Activated CD4-positive, alpha-beta T cell treated with anti-CD3 and anti-CD28 coated beads for 36 hours (primary cell): ENCODE results near the gene TCF4. TPM values are rescaled to one million over a fixed set of nuclear protein-coding genes. Genes with fewer than 3 reads are reported as not detected.

Experiments used
- ATAC-seq: fragments of 200-7000 bp; cut with Tn5 transposase; one replicate; pipeline ENCODE4 v1.10.0; 2021; ENCODE audit warnings: mild to moderate bottlenecking, moderate library complexity
- CTCF ChIA-PET: fragments of 350-600 bp; sonication (Branson Sonifier 250); formaldehyde crosslinking; loops from one replicate; lab custom pipeline; 2021; ENCODE audit warnings: antibody characterized with exemption; lab: Charles Lee
- POLR2A ChIA-PET: fragments of 350-600 bp; sonication (Branson Sonifier 250); formaldehyde crosslinking; loops from one replicate; lab custom pipeline; 2021; ENCODE audit warnings: antibody characterized with exemption, inconsistent platforms; lab: Charles Lee
- DNase-seq: peaks from one replicate; pipeline ENCODE4 v3.0.0-alpha.2; 2020
- H3K27ac Mint-ChIP-seq: one replicate; pipeline ENCODE4 v1.8.0; 2021; ENCODE audit warnings: mixed read lengths
- H3K27me3 Mint-ChIP-seq: one replicate; pipeline ENCODE4 v1.8.0; 2021; ENCODE audit warnings: mixed read lengths
- H3K36me3 Mint-ChIP-seq: one replicate; pipeline ENCODE4 v1.8.0; 2021; ENCODE audit warnings: low read depth, mixed read lengths
- H3K4me1 Mint-ChIP-seq: one replicate; pipeline ENCODE4 v1.8.0; 2021; ENCODE audit warnings: mixed read lengths
- H3K4me3 Mint-ChIP-seq: one replicate; pipeline ENCODE4 v1.8.0; 2021; ENCODE audit warnings: mild to moderate bottlenecking, moderate library complexity, mixed read lengths
- H3K9me3 Mint-ChIP-seq: one replicate; pipeline ENCODE4 v1.8.0; 2021; ENCODE audit warnings: low read depth, mixed read lengths
- intact Hi-C, 2 experiments: fragments of 100-400 bp; cut with DNase I in 1 of 2; cut with micrococcal nuclease in 1 of 2; formaldehyde crosslinking; loops; one replicate each; pipeline versions ENCODE4 v1.14.2 to v1.15.1; 2022 to 2024; cut with DNase I, micrococcal nuclease
- total RNA-seq, 2 experiments: library from RNA; stranded (reverse); gene quantifications; one replicate each; pipeline ENCODE4 v1.2.3, GENCODE V29; 2021

TCF4 gene
- total RNA-seq, 2 experiments from 2014 or later = 0.69 to 1.9 TPM

DNA sequence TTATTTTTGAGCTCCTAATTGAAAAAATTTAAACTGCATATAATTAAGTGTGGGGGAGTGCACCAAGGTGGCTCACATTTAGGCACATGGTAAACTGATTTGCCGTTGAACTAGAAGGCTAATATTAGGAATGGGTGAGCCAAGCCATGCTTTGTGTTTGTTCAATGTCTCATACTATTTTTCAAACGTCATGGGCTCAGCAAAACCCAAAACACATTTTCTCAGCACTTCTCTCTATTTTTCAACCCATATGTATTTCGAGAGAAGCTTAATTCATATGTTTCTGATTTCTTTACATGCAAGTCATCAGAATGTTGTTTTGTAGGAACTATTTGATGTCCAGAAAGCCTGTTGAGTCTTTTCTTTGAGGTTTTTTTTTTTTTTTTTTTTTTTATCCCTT, 291.2 kb downstream of the TCF4 start:
- H3K27ac Mint-ChIP-seq = no peak overlapping the region
- no peak overlapping the region for H3K4me3 Mint-ChIP-seq
- peaks cover 2% of the 10 kb centered on the region for H3K27me3 Mint-ChIP-seq
- DNase-seq = no peak
- CTCF ChIA-PET = no interaction called here
- ATAC-seq = no peak
- intact Hi-C loops = no loop called here
- POLR2A ChIA-PET = no interaction called here
- H3K9me3 Mint-ChIP-seq = no peaks in the 10 kb centered on the region
- no peaks in the 10 kb centered on the region for H3K4me1 Mint-ChIP-seq
- no peaks in the 10 kb centered on the region for H3K36me3 Mint-ChIP-seq

DNA sequence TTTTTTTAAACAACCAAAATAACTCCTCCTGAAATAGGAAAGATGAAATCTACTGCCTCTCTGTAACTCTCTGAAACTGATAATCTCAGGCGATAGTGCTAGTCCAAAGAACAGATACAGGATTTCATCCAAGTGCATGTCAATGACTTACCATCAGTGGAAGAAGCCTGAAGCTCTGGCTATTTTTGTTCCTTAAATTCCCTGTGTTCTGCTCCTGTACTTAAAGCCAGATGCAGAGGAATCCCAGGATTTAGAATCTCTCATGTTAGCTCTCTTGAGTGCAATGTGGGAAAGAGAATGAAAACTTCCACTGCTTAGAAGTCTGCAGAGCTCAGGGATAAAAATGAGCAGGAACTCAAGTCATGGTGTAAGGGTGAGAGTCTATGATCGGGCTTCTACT, 291.9 kb downstream of the TCF4 start:
- DNase-seq (no peak), ATAC-seq (no peak)
- Mint-ChIP-seq H3K36me3 (no peaks in the 10 kb centered on the region), H3K4me3 (no peak overlapping the region), H3K27me3 (peaks cover 2% of the 10 kb centered on the region), H3K9me3 (no peaks in the 10 kb centered on the region), H3K27ac (no peak overlapping the region), H3K4me1 (no peaks in the 10 kb centered on the region)
- ChIA-PET CTCF (no interaction called here), POLR2A (no interaction called here)
- intact Hi-C loops = no loop called here

DNA sequence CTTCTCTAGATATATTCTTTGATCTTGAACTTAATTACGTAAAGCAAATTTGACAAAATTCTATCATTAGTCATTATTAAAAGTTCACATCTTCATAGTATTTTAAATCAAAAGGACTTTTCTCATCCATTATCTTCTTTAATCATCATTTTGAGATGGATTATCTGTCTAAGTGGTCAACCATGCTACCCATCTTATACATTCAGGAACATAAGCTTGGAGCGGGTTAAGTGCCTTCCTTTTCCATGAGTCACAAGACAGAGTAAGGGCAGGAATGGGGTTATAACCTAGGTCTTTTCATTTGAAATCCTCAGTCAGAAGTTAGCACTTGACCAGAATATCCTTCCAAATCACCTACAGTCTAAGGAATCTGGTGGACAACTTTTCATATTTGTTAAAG, 297.1 kb downstream of the TCF4 start:
- ATAC-seq (no peak), DNase-seq (no peak)
- ChIA-PET POLR2A (no interaction called here), CTCF (no interaction called here)
- no peaks in the 10 kb centered on the region for H3K27me3 Mint-ChIP-seq
- H3K36me3 Mint-ChIP-seq = no peaks in the 10 kb centered on the region
- H3K4me3 Mint-ChIP-seq = no peak overlapping the region
- intact Hi-C loops = no loop called here
- H3K4me1 Mint-ChIP-seq = no peaks in the 10 kb centered on the region
- no peaks in the 10 kb centered on the region for H3K9me3 Mint-ChIP-seq
- no peak overlapping the region for H3K27ac Mint-ChIP-seq

DNA sequence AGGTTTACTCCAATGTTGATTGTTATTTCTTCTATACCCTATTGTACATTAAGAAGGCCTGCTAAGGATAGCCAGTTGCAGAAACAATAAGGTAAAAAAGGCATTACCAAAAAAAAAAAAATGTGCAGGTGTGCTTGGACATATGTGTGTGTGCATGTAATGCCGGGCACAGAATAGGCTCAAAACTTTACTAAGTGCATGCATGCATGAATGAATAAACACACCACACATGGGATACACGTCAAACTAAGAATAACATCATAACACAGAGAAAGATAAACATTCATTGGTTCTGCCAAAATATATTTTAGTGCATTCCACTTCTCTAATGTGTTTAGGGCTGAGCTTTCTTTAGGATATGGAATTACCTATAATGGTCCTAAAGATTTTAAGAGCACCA, 298.2 kb downstream of the TCF4 start:
- Mint-ChIP-seq H3K9me3 (no peaks in the 10 kb centered on the region), H3K4me3 (no peak overlapping the region), H3K27me3 (no peaks in the 10 kb centered on the region), H3K4me1 (no peaks in the 10 kb centered on the region), H3K36me3 (no peaks in the 10 kb centered on the region), H3K27ac (no peak overlapping the region)
- ATAC-seq (no peak), DNase-seq (no peak)
- intact Hi-C loops = no loop called here
- POLR2A ChIA-PET = no interaction called here
- CTCF ChIA-PET = no interaction called here

DNA sequence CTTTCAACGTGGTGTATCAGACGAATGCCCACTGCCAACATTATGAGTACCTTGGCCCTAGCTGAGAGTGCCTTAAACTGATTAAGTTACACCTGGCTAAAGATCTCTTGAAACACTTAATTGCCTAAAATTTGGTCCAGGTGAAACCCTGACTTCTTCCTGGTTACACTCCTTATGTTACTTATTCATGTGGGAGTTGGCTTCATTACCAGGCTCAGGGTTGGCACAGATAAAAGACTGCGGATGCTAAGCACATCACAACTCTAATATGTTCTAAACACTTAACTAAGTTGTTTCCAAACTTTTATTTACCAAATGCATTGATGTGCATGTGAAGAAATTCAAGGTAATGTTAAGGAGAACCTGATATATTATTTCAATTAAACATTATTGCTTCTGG, 298.9 kb downstream of the TCF4 start:
- no peak overlapping the region for H3K4me3 Mint-ChIP-seq
- CTCF ChIA-PET = no interaction called here
- ATAC-seq = no peak

DNA sequence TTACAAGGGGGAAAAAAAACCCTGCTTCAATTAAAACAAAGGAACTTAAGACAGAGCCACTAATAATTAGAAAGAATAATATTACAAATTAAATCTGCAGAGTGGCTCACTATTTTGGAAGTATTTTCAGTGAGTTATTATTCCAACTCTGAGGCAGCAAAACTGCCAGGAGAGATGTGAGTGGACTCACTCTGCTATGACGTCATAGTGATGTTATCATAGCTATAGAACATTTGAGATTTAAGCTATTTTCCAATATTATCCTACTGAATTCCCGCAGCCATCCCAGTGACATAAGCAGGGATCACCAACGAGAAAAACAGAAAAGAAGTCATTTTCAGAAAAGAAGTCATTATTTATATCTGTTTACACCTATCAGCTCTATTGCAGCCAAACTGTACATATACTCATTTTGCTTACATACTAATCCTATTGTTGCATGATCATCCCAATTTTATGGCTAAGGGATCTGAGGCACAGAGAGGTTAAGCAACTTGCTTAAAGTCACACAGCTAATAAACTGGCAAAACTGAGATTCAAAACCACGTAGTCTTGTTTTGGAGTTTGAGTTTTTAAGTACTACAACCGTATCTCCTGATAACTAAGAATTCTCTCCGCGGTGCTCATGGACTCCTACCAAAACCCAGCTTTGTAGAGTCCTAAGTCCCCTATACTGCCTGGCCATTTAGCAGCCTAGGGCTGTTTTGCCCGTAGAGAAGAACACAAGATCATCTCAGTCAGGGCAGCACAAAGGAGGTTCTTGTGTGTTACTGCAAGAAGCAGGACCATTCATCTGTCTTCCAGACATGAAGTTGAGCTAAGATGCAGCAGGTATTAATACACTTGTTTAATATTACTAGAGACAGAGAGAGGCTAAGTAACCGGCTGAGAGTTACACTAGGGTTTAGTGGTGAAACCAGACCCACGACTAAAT, 299.8 kb downstream of the TCF4 start:
- no peaks in the 10 kb centered on the region for H3K36me3 Mint-ChIP-seq
- H3K27ac Mint-ChIP-seq = no peak overlapping the region
- intact Hi-C loops = no loop called here
- ChIA-PET CTCF (interaction anchor here (1.4 kb wide), 1 partner anchor 54 kb away, joined by 3 read pairs; no protein-coding TSS in a partner anchor), POLR2A (no interaction called here)
- ATAC-seq (no peak), DNase-seq (no peak)
- H3K4me3 Mint-ChIP-seq = no peak overlapping the region
- no peaks in the 10 kb centered on the region for H3K9me3 Mint-ChIP-seq
- H3K27me3 Mint-ChIP-seq = no peaks in the 10 kb centered on the region
- H3K4me1 Mint-ChIP-seq = no peaks in the 10 kb centered on the region

More for the DNA sequence above, 298.9 kb downstream of the TCF4 start:
- no peaks in the 10 kb centered on the region for H3K27me3 Mint-ChIP-seq
- no peaks in the 10 kb centered on the region for H3K36me3 Mint-ChIP-seq
- intact Hi-C loops = no loop called here
- POLR2A ChIA-PET = no interaction called here
- no peaks in the 10 kb centered on the region for H3K9me3 Mint-ChIP-seq
- no peaks in the 10 kb centered on the region for H3K4me1 Mint-ChIP-seq
- DNase-seq = no peak
- H3K27ac Mint-ChIP-seq = no peak overlapping the region

DNA sequence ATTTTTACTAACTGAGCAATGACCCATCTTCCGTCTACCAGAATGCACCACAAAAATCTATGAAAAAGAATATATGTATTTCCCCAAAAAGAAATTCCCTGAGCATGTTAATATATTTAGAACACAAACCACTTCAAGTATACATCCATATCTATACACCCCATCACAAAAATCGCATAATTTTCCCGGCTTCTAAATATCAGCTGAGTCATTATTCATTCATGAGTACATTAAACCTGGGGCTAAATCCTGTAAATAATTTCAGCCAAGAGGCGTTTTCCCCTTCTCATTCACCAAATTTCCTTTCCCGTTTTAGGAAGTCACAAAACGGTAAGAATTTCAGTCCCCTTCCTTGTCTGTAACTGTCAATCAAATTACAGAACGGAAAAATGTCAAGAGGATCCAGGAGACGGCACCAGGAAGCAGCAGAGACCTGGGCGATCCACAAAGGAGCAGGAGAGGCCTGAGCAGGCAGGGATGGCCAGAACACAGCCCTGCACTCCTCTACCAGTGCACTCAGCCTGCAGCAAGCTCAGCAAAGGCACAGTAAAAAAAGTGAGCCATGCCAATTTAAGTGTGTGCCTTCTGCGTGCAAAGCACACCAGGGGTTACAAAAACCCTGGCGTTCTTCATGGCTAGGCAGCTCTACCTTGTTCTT, 300.7 kb downstream of the TCF4 start:
- no peaks in the 10 kb centered on the region for H3K9me3 Mint-ChIP-seq

DNA sequence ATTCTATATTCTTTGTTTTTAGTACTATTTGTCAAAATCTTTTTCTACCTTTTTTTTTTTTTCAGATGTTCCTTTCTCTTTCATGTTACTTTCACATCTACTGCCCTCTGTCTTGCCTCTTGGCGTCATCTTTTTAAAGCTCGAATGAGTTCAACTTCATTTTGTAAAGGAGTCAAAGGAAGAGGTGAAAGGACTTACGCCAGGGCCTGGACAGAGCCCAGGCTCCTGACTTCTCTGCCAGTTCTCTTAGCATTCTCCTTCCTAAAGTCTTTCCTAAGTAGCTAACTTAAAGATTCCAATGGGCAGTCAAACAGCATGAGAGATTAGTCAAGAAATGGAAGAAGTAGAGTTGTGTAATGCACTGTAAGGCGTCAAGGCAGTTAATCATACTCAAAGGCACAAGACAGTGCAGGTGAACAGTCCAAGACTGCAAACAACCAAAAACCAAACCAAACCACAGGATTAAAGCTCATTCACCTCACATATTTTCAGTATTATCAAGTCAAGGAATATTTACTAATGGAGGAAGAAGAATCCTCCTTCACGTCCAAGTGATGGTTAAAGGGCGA, 301.7 kb downstream of the TCF4 start:
- no peak for ATAC-seq
- no peak overlapping the region for H3K27ac Mint-ChIP-seq
- no peaks in the 10 kb centered on the region for H3K27me3 Mint-ChIP-seq
- intact Hi-C loops = no loop called here
- ChIA-PET CTCF (no interaction called here), POLR2A (no interaction called here)
- no peaks in the 10 kb centered on the region for H3K4me1 Mint-ChIP-seq
- H3K4me3 Mint-ChIP-seq = no peak overlapping the region
- H3K9me3 Mint-ChIP-seq = no peaks in the 10 kb centered on the region
- H3K36me3 Mint-ChIP-seq = no peaks in the 10 kb centered on the region
- DNase-seq = no peak

More for the DNA sequence above, 300.7 kb downstream of the TCF4 start:
- Mint-ChIP-seq H3K4me1 (no peaks in the 10 kb centered on the region), H3K4me3 (no peak overlapping the region), H3K27ac (no peak overlapping the region), H3K36me3 (no peaks in the 10 kb centered on the region), H3K27me3 (no peaks in the 10 kb centered on the region)
- CTCF ChIA-PET = interaction anchor here (1.4 kb wide), 1 partner anchor 55 kb away, joined by 3 read pairs; no protein-coding TSS in a partner anchor
- intact Hi-C loops = no loop called here
- ATAC-seq (no peak), DNase-seq (no peak)
- POLR2A ChIA-PET = no interaction called here

DNA sequence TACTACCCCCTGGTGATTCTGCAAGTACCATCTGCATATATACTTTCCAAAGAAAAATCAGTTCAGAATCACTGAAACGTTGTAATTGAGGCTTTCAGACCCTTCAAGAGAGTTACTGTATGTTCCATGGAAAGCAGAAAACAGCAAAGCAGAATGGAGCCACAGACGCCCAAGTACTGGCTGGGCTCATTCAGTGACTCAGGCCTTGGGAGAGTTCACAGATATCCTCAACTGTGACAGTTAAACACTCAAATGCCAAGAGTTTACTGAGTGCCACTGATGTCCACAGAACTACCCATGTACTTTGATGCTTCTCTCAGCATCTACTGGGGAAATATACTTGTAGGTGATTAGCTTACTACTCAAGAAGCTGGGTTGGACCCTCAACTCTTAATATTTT, 303.4 kb downstream of the TCF4 start:
- H3K9me3 Mint-ChIP-seq = no peaks in the 10 kb centered on the region
- DNase-seq = no peak
- ATAC-seq = no peak
- H3K4me3 Mint-ChIP-seq = no peak overlapping the region
- H3K4me1 Mint-ChIP-seq = no peaks in the 10 kb centered on the region
- ChIA-PET CTCF (no interaction called here), POLR2A (no interaction called here)
- H3K27ac Mint-ChIP-seq = no peak overlapping the region
- intact Hi-C loops = no loop called here
- no peaks in the 10 kb centered on the region for H3K36me3 Mint-ChIP-seq
- H3K27me3 Mint-ChIP-seq = no peaks in the 10 kb centered on the region

DNA sequence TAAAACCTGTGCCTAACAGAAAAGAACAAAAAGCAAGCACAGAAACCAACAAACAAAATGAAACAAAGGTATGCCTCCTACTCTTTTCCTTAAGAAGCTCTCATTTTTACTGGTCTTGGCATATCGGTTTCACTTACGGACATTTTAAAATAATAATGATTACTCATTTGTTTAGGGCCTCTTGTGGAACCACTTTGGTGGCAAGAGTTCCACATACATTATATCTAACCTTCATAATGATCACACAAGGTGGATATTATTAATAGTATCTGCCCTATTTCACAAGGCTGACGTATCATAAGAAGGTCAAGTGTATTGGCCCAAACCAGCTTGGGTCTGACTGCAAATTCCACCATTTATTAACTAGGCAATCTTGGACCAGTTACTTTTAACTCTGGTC, 304.7 kb downstream of the TCF4 start:
- H3K4me3 Mint-ChIP-seq = no peak overlapping the region
- intact Hi-C loops = no loop called here
- ATAC-seq (no peak), DNase-seq (no peak)
- no peaks in the 10 kb centered on the region for H3K27me3 Mint-ChIP-seq
- H3K36me3 Mint-ChIP-seq = no peaks in the 10 kb centered on the region
- no peak overlapping the region for H3K27ac Mint-ChIP-seq
- no peaks in the 10 kb centered on the region for H3K4me1 Mint-ChIP-seq
- ChIA-PET POLR2A (no interaction called here), CTCF (interaction anchor here (0.9 kb wide), 1 partner anchor 25 kb away, joined by 3 read pairs; no protein-coding TSS in a partner anchor)
- no peaks in the 10 kb centered on the region for H3K9me3 Mint-ChIP-seq

DNA sequence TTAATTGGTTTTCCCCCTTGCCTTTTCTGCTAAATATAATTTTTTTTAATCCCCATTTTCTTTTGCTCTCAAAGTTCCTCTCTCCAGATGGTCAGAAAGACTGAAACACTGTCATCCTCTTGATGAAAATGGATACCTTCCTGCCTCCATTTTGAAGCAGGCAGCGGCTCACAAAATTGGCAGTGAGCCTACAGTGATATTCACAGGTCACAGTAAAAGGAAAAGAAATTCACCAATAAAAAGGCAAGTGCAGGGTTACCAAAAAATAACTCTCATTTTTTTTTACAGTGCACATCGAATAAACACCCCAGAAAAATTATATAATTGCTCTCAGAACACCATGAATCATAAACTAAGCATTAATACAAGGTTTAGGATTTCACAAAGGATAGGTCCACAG, 307.5 kb downstream of the TCF4 start:
- ATAC-seq (no peak), DNase-seq (no peak)
- CTCF ChIA-PET = no interaction called here
- Mint-ChIP-seq H3K9me3 (no peaks in the 10 kb centered on the region), H3K4me3 (no peak overlapping the region), H3K27ac (no peak overlapping the region), H3K36me3 (no peaks in the 10 kb centered on the region), H3K27me3 (no peaks in the 10 kb centered on the region), H3K4me1 (no peaks in the 10 kb centered on the region)
- POLR2A ChIA-PET = no interaction called here
- intact Hi-C loops = no loop called here
